Astrocyte (in vitro differentiated cells and primary cell): ENCODE measurements around the gene ZCCHC24. TPM values are rescaled to one million over a fixed set of nuclear protein-coding genes. Genes with fewer than 3 reads are reported as not detected.

ENCODE experiments used
- DNase-seq: peaks from one replicate; pipeline ENCODE4 v3.0.0-alpha.2; 2010; ENCODE audit warnings: low read depth
- FAIRE-seq: peaks from 2 replicates; lab custom pipeline; 2011; peaks lifted over from hg19 to GRCh38; lab: Jason Lieb, UNC
- H2AFZ ChIP-seq: 2 replicates; pipeline ENCODE4 v1.6.0; 2012; ENCODE audit warnings: low read depth, low read length, inconsistent platforms
- H3K27ac ChIP-seq: 2 replicates; pipeline ENCODE4 v1.5.1; 2011; ENCODE audit warnings: low read depth, low read length, inconsistent platforms
- H3K27me3 ChIP-seq: 2 replicates; pipeline ENCODE4 v1.6.0; 2011; ENCODE audit warnings: low read length, inconsistent platforms; ENCODE audit not compliant: insufficient read depth
- H3K36me3 ChIP-seq: 2 replicates; pipeline ENCODE4 v1.5.1; 2011; ENCODE audit warnings: low read length, inconsistent platforms; ENCODE audit not compliant: insufficient read depth
- H3K4me1 ChIP-seq: 2 replicates; pipeline ENCODE4 v1.5.1; 2011; ENCODE audit warnings: low read length, inconsistent platforms; ENCODE audit not compliant: insufficient read depth
- H3K4me2 ChIP-seq: 2 replicates; pipeline ENCODE4 v1.6.0; 2012; ENCODE audit warnings: low read length, inconsistent platforms
- H3K4me3 ChIP-seq: 2 replicates; pipeline ENCODE4 v1.5.1; 2011; ENCODE audit warnings: low read depth, mild to moderate bottlenecking, low read length, inconsistent platforms; ENCODE audit not compliant: insufficient read depth
- H3K79me2 ChIP-seq: 2 replicates; pipeline ENCODE4 v1.6.0; 2012; ENCODE audit warnings: mild to moderate bottlenecking, low read length, inconsistent platforms; ENCODE audit not compliant: insufficient read depth
- H3K9ac ChIP-seq: 2 replicates; pipeline ENCODE4 v1.6.0; 2012; ENCODE audit warnings: mild to moderate bottlenecking, low read length, inconsistent platforms
- H3K9me3 ChIP-seq: 2 replicates; pipeline ENCODE4 v1.5.1; 2012; ENCODE audit warnings: low read depth, mild to moderate bottlenecking, low read length, inconsistent platforms; ENCODE audit not compliant: insufficient read depth
- H4K20me1 ChIP-seq: 2 replicates; pipeline ENCODE4 v1.6.0; 2012; ENCODE audit warnings: low read length, inconsistent platforms; ENCODE audit not compliant: insufficient read depth
- H3K27ac Mint-ChIP-seq: one replicate; pipeline ENCODE4 v1.8.0; 2021; ENCODE audit warnings: mild to moderate bottlenecking, mixed read lengths; ENCODE audit not compliant: unreplicated experiment
- H3K27me3 Mint-ChIP-seq: one replicate; pipeline ENCODE4 v1.8.0; 2021; ENCODE audit warnings: low read depth, mixed read lengths; ENCODE audit not compliant: unreplicated experiment
- H3K36me3 Mint-ChIP-seq: one replicate; pipeline ENCODE4 v1.8.0; 2021; ENCODE audit warnings: low read depth, mixed read lengths; ENCODE audit not compliant: unreplicated experiment
- H3K4me1 Mint-ChIP-seq: one replicate; pipeline ENCODE4 v1.8.0; 2021; ENCODE audit warnings: low read depth, mixed read lengths; ENCODE audit not compliant: unreplicated experiment
- H3K4me3 Mint-ChIP-seq: one replicate; pipeline ENCODE4 v1.8.0; 2021; ENCODE audit warnings: mild to moderate bottlenecking, moderate library complexity, mixed read lengths; ENCODE audit not compliant: unreplicated experiment
- H3K9me3 Mint-ChIP-seq: one replicate; pipeline ENCODE4 v1.8.0; 2021; ENCODE audit warnings: mild to moderate bottlenecking, mixed read lengths; ENCODE audit not compliant: unreplicated experiment
- CTCF ChIP-seq: IDR thresholded peaks from 2 replicates; pipeline ENCODE4 v1.5.1; 2011; ENCODE audit warnings: low read depth, mild to moderate bottlenecking, inconsistent platforms, low read length, moderate library complexity; ENCODE audit not compliant: insufficient read depth
- EZH2 ChIP-seq: IDR thresholded peaks from 2 replicates; pipeline ENCODE4 v1.6.1; 2012; ENCODE audit warnings: mild to moderate bottlenecking, low read length, inconsistent platforms; ENCODE audit not compliant: insufficient read depth
- total RNA-seq: library from RNA; stranded (reverse); gene quantifications from 2 replicates; pipeline ENCODE4 v1.2.1, GENCODE V29; 2021

Gene ZCCHC24
- total RNA-seq, 1 donor from 2014 or later, result 21.4 TPM

- H3K27ac ChIP-seq, result no peak overlapping the region
- H3K9me3 Mint-ChIP-seq, result no peaks in the 10 kb centered on the region
- no peak overlapping the region for H3K27ac Mint-ChIP-seq
- H3K9ac ChIP-seq, result no peak overlapping the region
- H3K27me3 ChIP-seq, result no peaks in the 10 kb centered on the region
- FAIRE-seq (no peak), DNase-seq (no peak)
- no peak overlapping the region for H3K4me2 ChIP-seq
- H3K4me1 Mint-ChIP-seq, result peaks cover 16% of the 10 kb centered on the region
- H3K79me2 ChIP-seq, result no peaks in the 10 kb centered on the region
- no peaks in the 10 kb centered on the region for H3K27me3 Mint-ChIP-seq
- peaks cover 5% of the 10 kb centered on the region for H3K36me3 ChIP-seq
- H3K9me3 ChIP-seq, result no peaks in the 10 kb centered on the region
- peaks cover 2% of the 10 kb centered on the region for H3K36me3 Mint-ChIP-seq
- H3K4me3 Mint-ChIP-seq, result no peak overlapping the region
- H3K4me1 ChIP-seq, result peaks cover 24% of the 10 kb centered on the region
- no peak overlapping the region for H2AFZ ChIP-seq
- no peak overlapping the region for H3K4me3 ChIP-seq
- peaks cover 3% of the 10 kb centered on the region for H4K20me1 ChIP-seq
- TF ChIP-seq CTCF, result no peak
- no peak for TF ChIP-seq EZH2
Observed at GRCh38 chr10:79383974-79384606, 61.3 kb downstream of the ZCCHC24 start.

GRCh38 chr10:79382491-79382941, 62.9 kb downstream of the ZCCHC24 start:
- H3K27ac ChIP-seq, result peak overlapping the region; percentile 67
- H3K36me3 ChIP-seq, result peaks cover under 1% of the 10 kb centered on the region
- TF ChIP-seq EZH2, result no peak
- no peak for TF ChIP-seq CTCF
- H3K27me3 ChIP-seq, result no peaks in the 10 kb centered on the region
- no peaks in the 10 kb centered on the region for H3K79me2 ChIP-seq
- H3K9ac ChIP-seq, result peak overlapping the region; percentile 38
- peak overlapping the region; percentile 50 for H3K4me2 ChIP-seq
- H3K4me3 ChIP-seq, result no peak overlapping the region
- H3K4me1 Mint-ChIP-seq, result peaks cover 16% of the 10 kb centered on the region
- peak overlapping the region; percentile 91 for H3K27ac Mint-ChIP-seq
- H3K27me3 Mint-ChIP-seq, result no peaks in the 10 kb centered on the region
- peaks cover 2% of the 10 kb centered on the region for H3K36me3 Mint-ChIP-seq
- FAIRE-seq (no peak), DNase-seq (no peak)
- H3K9me3 Mint-ChIP-seq, result no peaks in the 10 kb centered on the region
- H3K4me1 ChIP-seq, result peaks cover 24% of the 10 kb centered on the region
- no peak overlapping the region for H3K4me3 Mint-ChIP-seq
- peak overlapping the region; percentile 58 for H2AFZ ChIP-seq
- H3K9me3 ChIP-seq, result no peaks in the 10 kb centered on the region
- H4K20me1 ChIP-seq, result no peaks in the 10 kb centered on the region

- Histone ChIP-seq H3K9ac (peak overlapping the region; percentile 38), H3K4me2 (peak overlapping the region; percentile 50), H3K27ac (peak overlapping the region; percentile 67), H3K4me3 (no peak overlapping the region), H3K9me3 (no peaks in the 10 kb centered on the region), H3K79me2 (no peaks in the 10 kb centered on the region), H3K4me1 (peaks cover 24% of the 10 kb centered on the region), H4K20me1 (no peaks in the 10 kb centered on the region), H3K27me3 (no peaks in the 10 kb centered on the region), H3K36me3 (no peaks in the 10 kb centered on the region), H2AFZ (peak overlapping the region; percentile 58)
- peaks cover 2% of the 10 kb centered on the region for H3K36me3 Mint-ChIP-seq
- H3K4me1 Mint-ChIP-seq, result peaks cover 16% of the 10 kb centered on the region
- no peaks in the 10 kb centered on the region for H3K9me3 Mint-ChIP-seq
- H3K4me3 Mint-ChIP-seq, result peak overlapping the region; percentile 47
- peak overlapping the region; percentile 91 for H3K27ac Mint-ChIP-seq
- DNase-seq (peak; percentile 82), FAIRE-seq (peak; percentile 87)
- TF ChIP-seq EZH2 (no peak), CTCF (no peak)
- H3K27me3 Mint-ChIP-seq, result no peaks in the 10 kb centered on the region
Observed at GRCh38 chr10:79381804-79382221, 63.6 kb downstream of the ZCCHC24 start.
